Ecto neural progenitor cell (in vitro differentiated cells): Measurements from ENCODE around the gene PLCB1.
A peak's percentile ranks its signal among the peaks of the same experiment; 100 is the strongest.
"Not testable (repeated sequence)": the region's sequence is repeated elsewhere in the genome, so short reads cannot be mapped to it uniquely, and the experiment has no call there.

Experiments
- DNase-seq: peaks from one replicate; pipeline ENCODE4 v3.0.0-alpha.2; 2018; ENCODE audit warnings: low spot score

The PLCB1 gene

GRCh38 chr20:8131598-8132483, at the start of gene PLCB1:
TSS of gene PLCB1 (plus strand) at chr20:8132266. CDS start at chr20:8132652, 386 bp downstream.
- peak; percentile 95 for DNase-seq

- no peak for DNase-seq
These were observed 49.1 kb upstream of the PLCB1 start for GRCh38 chr20:8082989-8083388.

GRCh38 chr20:8089668-8090067, 42.4 kb upstream of the PLCB1 start:
- DNase-seq: no peak

GRCh38 chr20:8094415-8094818, 37.6 kb upstream of the PLCB1 start:
- no peak for DNase-seq

- no peak for DNase-seq
These were observed 37.2 kb upstream of the PLCB1 start for GRCh38 chr20:8094850-8095249.

GRCh38 chr20:8095648-8096572, 36.2 kb upstream of the PLCB1 start:
- DNase-seq: no peak

GRCh38 chr20:8097307-8097706, 34.8 kb upstream of the PLCB1 start:
- DNase-seq: no peak

- DNase-seq: no peak
These were observed 27.8 kb upstream of the PLCB1 start for GRCh38 chr20:8104252-8104651.

GRCh38 chr20:8114612-8115011, 17.5 kb upstream of the PLCB1 start:
- not testable (repeated sequence) for DNase-seq

- no peak for DNase-seq
These were observed 16.6 kb upstream of the PLCB1 start for GRCh38 chr20:8115436-8115835.

GRCh38 chr20:8116067-8116811, 15.8 kb upstream of the PLCB1 start:
- no peak for DNase-seq

- DNase-seq: no peak
These were observed 14.4 kb upstream of the PLCB1 start for GRCh38 chr20:8117636-8118035.

GRCh38 chr20:8118039-8118438, 14.0 kb upstream of the PLCB1 start:
- no peak for DNase-seq

- no peak for DNase-seq
These were observed 13.3 kb upstream of the PLCB1 start for GRCh38 chr20:8118760-8119159.

GRCh38 chr20:8121666-8122065, 10.4 kb upstream of the PLCB1 start:
- DNase-seq: no peak

GRCh38 chr20:8124639-8125038, 7.4 kb upstream of the PLCB1 start:
- DNase-seq: no peak

GRCh38 chr20:8126181-8126580, 5.9 kb upstream of the PLCB1 start:
- DNase-seq: no peak

- DNase-seq: no peak
These were observed 5.2 kb upstream of the PLCB1 start for GRCh38 chr20:8126841-8127378.

GRCh38 chr20:8127553-8128255, 4.4 kb upstream of the PLCB1 start:
- no peak for DNase-seq

- DNase-seq: no peak
These were observed 3.6 kb upstream of the PLCB1 start for GRCh38 chr20:8128291-8129060.
